T follicular helper cell (primary cell): ENCODE measurements around the gene GAGE10.
A peak's percentile ranks its signal among the peaks of the same experiment; 100 is the strongest.

Source experiments
- DNase-seq: peaks from one replicate; pipeline ENCODE4 v3.0.0-alpha.2; 2020; ENCODE audit warnings: low read depth
- total RNA-seq, 2 experiments: gene quantifications; one replicate each; lab custom pipeline; 2026; lab: John Stamatoyannopoulos, UW

Gene GAGE10, protein sequence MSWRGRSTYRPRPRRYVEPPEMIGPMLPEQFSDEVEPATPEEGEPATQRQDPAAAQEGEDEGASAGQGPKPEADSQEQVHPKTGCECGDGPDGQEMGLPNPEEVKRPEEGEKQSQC
- total RNA-seq, result 0.04 to 0.12 reads per million in 2 experiments

DNA sequence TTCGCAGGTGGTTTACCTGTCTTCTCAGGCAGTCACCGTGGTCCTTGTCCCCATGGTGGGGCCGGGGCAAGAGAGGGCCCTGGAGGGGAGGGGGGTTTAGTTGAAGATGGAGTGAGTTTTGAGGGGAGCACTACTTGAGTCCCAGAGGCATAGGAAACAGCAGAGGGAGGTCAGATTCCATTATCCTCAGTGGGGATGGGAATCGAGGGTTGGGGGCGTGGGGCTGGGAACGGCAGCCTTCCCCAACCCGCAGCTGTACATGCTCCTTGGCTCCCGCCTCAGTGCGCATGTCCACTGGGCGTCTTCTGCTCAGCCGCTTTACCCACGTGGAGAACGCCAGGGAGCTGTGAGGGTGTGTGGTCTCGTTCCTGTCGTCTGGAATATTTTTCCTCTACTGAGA is at the start of gene GAGE10:
Gene GAGE10, plus strand, starts transcription at position 301 of the 400 bp plus-strand sequence. CDS start 1,214 bp downstream, outside the sequence.
- no peak for DNase-seq

DNA sequence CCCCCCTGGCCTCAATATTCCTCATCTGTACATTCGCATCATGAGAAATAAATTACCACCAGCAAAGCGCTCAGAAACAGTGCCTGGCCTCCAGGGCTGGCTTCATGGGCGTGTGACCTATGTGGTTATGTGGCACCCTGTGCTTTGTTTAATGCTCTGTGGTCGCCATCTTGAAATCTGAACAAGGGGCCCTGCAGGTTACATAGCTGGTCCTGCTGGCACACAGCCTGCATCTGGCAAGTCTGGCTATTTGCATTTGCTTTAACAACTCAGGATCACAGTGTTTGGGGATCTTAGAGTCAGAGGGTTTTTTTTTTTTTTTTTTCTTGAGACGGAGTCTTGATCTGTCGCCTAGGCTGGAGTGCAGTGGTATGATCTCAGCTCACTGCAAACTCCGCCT is 48.8 kb upstream of the GAGE10 start:
- no peak for DNase-seq

DNA sequence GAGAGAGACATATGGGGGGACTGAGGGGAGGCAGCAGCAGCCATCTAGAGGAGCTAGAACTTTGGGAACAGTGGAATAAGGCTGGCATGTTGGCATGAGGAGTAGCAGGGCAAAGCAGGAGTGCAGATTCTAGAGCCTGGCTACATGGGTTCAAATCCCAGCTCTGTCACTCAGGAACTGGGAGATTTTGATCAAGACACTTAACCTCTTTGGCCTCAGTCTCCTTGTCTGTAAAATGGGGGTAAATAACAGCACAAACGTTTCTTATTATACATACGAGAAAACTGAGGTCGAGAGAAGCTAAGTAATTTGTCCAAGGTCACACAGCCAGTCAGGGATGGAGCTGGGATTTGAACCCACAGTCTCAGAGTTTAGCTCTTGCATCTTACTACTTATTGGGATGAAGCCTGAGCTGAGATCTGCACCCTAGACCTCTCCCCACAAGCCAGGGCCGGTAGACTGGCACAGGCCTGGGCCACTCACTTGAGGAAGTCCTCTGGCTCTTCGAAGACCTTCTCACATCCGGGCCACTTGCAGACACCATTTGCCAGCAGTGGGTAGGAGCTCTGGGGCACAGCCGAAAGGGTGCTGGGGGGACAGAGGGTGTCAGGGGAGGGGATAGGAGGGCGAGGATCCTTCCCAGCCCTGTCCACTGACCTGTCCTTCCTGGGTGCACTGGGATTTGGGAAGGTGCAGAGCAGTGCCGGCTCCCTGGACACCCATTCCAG is 47.0 kb upstream of the GAGE10 start:
- DNase-seq, result no peak

DNA sequence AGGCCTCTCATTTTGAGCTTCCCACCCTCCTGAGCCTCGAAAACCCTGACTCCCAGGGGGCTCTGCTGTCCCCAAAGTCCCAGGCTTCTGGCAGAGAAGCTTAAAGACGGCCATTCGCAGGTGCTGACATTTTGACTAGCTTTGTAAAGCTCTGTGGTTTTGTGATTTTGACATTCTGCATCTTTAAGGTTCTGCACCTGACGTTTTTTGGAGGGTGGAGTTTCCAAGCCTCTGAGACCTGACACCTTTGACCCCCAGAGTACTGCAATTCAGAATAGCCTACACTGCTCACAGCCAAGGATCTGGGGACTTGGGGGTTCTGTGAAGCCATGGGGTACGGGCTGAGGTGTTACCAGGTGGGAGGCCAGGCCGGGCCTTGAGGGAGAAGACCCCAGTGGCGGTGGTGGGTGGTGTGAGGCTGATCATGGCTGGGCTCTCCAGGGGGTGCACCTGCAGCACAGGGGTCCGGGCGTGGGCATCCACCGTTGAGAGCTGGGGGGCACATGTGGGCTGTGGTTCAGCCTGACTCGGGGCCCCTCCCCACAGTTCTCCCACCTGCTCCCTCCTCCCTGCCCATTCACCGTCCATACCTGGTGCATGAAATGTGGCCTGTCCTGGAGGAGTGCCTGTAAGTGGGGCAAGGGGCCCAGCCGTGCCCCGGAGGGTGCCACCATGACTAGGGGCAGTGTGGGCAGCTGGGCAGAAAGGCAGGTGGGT is 46.2 kb upstream of the GAGE10 start:
- no peak for DNase-seq

DNA sequence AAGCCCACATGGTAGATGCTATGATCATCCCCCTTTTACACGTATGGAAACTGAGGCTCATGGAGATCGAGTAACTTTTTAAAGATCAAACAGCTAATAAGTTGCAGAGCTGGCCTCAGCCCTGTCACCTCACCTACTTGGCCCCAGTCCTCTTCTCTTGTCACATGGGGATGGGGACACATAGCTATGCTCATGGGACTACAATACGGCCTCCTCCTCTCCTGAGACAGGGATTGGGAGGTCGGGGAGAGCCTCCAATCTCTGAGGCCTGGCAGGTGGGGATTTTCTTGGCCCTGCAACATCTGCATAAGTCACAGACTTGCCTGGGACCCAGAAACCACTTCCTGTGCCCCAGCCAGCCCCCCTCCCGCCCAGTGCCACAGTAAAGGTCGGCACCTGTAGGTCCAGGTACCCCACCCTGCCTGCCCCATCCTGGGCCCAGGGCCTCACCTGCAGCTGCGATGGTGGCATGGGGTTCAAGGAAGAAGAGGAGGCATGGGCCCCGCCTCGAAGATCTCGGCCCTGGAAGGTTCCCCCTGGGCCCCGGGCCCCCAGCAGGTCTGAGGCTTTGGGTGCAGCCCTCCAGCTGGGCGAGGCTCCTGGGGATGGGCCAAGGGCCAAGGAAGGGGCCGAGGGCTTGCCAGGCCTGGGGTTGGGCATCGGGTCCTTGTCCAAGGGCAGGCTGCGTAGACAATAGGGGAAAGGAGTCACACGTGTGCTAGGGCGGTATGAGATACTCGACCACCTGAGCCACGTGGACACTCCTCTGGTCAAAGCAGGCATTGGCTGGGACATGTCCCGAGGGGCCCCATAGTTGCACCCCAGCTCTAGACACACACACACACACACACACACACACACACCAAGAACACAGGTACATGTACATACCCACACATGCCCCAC is 45.3 kb upstream of the GAGE10 start:
- DNase-seq, result no peak

DNA sequence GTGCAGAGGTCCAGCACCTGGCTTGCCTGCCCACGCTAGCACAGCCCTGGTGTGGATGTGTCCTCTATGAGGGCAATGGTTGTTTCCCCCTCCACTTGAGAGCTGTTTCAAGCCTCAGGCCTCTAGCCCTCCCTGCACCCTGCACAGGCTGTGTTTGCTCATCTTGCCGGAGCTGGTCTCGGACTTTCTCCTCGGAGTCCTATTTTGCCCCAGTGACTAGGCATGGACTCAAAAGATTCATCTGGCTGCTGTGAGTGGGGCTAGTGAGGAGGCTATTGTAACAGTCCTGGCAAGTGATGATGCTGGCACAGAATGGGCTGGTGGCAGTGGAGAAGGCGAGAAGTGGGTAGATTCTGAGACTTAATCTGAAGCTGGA is 44.7 kb upstream of the GAGE10 start:
- DNase-seq, result no peak

DNA sequence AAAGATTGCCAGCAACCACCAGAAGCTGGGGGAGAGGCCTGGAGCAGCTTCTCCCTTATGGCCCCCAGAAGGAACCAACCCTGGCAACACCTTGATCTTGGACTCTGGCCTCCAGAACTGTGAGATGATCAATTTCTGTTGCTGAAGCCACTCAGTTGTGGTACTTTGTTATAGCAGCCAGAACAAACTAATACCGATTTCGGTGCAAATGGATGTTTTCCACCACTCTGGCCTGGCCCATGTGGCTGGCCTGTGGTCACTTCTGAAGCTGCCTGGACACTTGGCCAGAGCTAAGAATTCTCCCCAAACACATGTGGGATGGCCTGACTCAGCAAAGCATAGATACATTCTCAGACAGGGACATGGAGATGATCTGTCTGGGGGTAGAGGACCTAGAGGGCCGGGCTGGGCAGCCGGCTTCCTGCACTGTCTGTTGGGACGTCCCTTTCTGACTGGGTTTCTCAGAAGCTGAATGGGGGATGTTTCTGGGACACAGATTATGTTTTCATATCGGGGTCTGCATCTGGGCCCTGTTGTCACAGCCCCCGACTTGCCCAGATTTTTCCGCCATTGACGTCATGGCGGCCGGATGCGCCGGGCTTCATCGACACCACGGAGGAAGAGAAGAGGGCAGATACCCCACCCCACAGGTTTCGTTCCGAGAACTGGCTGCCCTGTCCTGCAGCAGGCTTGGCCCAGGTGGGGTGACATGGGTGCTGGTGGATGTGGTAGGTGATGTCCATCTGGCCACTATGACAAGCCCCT is 43.0 kb upstream of the GAGE10 start:
- no peak for DNase-seq

DNA sequence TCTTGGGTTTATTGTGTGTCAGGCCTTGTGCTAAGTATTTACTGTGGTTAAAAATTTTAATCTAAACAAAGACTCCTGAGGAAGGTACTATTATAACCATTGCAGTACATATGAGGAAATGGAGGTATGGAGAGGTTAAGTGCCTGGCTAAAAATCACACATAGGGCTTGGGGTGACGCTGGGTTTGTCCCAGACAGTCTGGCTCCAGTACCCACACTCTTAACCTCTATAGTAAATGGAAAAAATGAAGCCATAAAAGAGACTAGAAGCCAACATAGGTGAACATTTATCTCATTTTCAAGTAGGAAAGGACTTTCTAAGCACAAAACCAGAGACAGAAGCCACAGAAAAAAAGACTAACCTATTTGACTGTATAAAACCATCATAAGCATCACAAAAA is 40.8 kb upstream of the GAGE10 start:
- no peak for DNase-seq

DNA sequence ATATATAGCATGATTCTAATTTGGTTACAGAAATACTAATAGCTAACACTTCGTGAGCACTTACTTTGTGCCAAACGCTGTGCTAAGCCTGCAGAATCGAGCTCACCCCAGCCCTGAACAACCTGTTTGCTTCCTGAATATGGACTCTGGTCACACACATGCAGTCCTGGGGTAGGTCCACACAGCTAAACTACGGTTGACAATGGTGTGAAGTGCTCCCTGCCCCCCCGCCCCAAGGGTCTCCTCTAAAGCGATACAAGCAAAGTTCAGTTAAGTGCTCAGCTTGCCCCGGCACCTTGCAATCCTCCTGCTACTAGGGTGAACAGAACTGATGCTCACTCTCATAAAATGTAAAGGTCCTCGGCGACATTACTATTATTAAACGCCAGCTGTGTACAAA is 39.8 kb upstream of the GAGE10 start:
- DNase-seq, result no peak

DNA sequence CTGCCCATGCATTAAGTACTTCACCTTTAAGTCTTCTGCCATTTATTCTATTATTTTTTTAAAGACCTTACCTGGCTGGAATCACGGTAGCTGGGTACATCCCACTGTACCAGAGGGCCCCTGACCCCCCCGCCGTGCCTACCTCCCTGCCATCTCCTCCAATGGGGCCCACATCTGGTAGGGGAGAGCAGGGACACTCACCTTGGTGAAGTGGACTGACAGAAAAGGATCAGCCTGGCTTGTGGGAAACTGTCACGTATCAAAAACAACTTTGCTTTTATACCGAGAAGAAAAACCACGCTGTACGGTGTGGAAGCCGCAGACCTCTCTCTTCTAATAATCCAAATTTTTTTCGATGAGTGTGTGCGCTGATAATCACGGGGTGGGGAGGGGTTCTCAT is 39.0 kb upstream of the GAGE10 start, which contains the start of gene FOXP3:
Gene FOXP3, minus strand, starts transcription at position 251 of the 400 bp plus-strand sequence. CDS start 6,205 bp downstream, outside the sequence.
- no peak for DNase-seq

DNA sequence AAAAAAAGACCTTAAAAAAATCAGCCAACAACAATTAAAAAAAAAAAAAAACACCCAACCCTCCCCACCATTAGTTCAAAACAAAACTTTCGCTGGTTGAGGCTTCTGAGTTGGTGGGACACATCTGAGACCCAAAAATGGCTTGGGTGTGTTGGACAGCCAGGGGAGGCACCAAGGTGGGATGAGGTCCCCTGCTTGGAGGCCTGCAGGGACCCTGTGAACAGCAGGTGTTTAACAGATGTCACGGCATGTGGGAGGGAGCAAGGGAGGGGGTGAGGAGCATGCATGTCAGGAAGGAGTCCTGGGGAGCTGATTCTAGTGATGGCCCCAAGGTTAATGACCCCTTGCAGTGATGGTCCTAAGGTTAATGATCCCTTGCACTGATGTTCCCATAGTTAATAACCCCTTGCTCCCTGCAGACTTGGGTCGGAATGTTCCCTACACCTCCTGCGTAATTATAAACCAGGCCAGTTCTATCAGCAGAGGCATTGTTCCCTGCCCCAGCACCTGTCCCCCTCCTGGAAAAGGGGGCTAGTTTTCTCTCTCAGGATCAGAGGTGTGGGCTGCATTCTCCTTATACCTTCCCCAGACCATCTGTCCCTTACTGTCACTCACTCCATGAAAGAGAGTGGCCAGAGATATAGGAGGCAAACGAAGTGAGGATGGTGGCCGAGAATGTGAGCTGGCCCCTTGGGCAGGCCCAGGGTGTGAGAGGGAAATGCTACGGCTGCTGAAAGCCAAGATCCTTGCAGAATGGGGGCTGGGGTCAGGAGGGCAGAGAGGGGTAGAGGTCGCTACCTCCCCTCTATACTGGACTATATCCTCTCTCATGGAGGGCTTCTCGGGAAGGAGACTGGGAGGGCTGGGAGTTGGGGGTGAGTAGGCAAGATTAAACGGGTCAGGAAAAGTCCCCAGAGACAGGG is 36.7 kb upstream of the GAGE10 start:
- DNase-seq, result no peak

DNA sequence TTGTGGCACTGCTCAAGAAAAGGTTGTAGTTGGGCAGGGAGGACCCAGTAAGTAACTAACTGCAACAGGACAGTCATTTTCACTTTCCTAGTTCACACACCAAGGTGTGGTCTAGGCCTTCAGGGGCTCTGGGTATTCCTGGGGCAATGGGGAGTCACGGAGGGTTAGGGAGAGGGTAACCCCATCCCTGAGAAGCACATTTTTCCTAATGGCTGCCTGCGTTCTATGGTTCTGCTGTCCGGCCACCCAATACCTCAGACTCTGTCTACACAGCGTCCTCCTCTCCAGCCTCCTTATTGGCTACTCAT is 34.8 kb upstream of the GAGE10 start:
- DNase-seq, result no peak

DNA sequence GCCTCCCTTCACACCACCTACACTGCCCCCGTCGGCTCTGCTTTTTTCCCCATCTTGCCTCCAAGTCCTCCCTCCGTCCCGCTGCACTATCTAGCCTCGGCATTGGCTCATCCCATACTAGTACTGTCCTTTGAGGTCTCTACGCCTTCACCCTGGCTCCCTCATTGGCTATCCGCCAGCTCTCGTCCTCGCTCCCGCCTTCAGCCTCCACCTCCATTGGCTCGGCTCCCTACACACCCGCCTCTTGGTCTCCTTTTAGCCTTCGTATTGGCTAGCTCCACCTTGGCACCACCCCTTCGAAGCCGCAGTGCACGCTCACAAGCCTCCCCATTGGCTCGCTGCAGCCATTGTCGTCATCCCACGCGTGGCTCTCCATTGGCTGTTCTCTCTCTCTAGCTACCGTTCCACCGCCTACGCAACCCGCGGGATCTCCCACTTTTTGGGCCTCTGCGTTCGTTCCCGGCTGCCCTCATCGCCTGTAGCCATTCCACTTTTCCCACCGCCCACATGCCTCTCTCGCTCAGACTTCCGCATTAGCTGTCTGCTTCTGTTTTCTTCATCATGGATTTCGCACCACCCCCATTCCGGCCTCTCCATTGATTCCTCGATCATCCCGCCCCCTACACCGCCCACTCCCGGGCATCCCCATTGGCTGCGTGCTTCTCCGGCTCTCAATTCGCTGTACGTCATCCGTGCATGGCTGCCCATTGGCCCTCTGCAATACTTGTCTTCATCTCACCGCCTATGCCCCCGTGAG is 34.3 kb upstream of the GAGE10 start:
- peak; percentile 90 for DNase-seq

DNA sequence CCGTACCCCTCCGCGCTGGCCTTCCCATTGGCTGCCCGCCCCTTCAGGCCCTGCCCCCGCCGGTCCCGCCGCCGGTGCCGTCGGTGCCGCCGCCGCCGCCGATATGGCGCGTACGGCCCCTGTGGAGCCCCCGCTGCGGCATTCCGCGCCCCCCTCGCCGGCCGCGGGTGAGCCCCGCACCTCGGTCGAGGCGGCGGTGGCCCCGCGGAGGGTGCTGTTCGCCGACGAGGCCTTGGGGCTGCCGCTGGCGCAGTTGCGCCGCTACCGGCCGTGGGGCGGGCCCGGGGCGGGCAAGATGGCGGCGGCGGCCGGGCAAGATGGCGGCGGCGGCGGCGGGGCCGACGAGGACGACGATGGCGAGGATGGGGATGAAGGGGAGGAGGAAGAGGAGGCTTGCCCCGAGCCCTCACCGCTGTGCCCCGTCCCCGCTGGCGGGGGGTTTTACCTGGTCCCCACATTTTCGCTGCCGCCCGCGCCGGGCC is 33.6 kb upstream of the GAGE10 start, which contains the start of gene PPP1R3F:
Gene PPP1R3F, plus strand, starts transcription at position 27 of the 482 bp plus-strand sequence. Its CDS starts 77 bp downstream, at position 104.
- no peak for DNase-seq

DNA sequence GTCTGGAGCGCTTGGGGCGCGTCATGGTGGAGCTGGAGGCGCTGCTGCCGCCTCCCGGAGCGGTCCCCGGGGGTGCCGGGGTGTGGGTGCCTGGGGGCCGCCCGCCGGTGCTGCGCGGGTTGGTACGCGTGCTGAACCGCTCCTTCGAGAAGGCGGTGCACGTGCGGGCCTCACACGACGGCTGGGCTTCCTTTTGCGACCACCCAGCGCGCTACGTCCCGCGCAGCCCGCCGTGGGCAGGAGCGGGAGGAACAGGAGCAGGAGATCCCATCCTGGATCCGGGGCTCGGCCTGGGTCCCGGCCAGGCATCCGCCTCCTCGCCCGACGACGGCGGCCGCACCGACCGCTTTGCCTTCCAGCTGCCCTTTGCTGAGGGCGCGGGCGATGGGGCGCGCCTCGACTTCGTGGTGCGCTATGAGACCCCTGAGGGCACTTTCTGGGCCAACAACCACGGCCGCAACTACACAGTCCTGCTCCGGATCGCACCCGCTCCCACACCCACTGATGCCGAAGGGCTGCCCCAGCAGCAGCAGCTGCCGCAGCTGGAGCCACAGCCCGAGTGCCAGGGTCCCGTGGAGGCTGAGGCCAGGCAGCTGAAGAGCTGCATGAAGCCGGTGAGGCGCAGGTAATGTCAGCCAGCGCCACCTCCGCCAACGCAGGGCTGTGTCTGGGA is 33.1 kb upstream of the GAGE10 start:
- no peak for DNase-seq

DNA sequence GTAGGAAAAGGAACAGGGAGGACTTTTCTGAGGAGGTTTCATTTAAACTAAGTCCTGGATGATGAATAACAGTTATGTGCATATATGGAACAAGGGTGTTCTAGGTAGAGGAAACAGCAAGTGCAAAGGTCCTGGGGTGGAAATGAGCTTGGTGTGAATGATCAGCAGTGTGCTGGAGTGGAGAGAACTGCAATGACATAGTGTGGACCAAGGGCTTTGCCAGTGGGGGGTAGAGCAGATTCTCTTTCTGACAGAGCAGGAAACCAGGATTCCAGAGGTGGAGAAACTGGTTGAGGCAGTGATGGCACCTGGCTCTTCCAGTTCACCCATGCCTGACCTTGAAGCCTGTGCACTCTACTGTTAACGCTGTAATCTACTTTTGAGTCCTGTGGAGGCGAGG is 32.1 kb upstream of the GAGE10 start:
- no peak for DNase-seq

DNA sequence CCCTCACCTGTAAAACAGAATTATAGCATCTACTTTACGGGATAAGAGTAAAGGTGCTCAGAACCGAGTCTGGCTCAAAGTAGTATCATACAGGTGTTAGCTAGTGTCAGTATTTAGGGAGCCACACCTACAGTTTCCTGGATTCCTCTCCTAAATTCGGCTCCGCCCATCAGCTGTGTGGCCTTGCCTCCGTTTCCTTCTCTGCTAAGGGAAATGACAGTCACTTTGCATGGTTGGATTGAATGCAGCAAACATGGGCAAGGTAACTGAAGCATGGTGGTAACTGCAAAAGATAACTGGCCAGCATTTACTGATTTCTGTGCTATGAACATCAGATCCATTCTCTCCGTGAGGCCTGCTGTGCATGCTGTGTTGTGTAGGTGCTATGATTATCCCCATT is 31.0 kb upstream of the GAGE10 start:
- DNase-seq, result no peak

DNA sequence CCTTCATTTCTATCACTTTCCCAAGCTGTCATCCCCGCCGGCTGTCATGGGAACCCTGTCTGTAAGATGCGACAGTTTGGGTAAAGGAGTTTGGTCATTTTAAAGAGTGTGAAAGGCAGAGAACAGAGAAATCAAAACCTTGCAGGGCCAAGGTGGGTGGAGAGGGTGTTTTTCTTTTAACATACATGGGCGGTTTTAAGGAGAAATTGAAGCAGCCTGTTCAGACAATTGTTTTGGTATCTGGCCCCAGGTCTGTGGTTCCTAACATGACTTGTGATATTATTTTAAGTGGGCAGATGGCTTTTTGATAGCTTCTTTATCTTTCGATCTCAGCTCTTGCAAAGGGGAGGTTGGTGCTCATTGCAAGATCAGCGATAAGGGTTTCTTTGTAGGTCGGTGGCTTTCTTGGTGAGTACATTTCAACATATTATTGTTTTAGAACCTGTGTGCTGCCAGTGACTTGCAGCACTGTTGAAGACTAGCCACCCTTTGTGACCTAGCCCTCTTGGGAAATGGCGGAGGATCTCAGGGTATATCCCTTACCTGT is 30.2 kb upstream of the GAGE10 start:
- DNase-seq, result no peak
